Hepatocyte (in vitro differentiated cells): Measurements from ENCODE around the gene FLT3LG. TPM values are rescaled to one million over a fixed set of nuclear protein-coding genes. Genes with fewer than 3 reads are reported as not detected.
A peak's percentile ranks its signal among the peaks of the same experiment; 100 is the strongest.

Experiments
- DNase-seq: peaks from one replicate; pipeline ENCODE4 v3.0.0-alpha.2; 2016; ENCODE audit warnings: low spot score
- H2AFZ ChIP-seq: fragments of 200-600 bp; sonication (generic); 2 replicates; pipeline ENCODE4 v1.6.0; 2016; ENCODE audit warnings: antibody characterized with exemption, mild to moderate bottlenecking
- H3K27ac ChIP-seq: fragments of 200-600 bp; sonication (generic); 2 replicates; pipeline ENCODE4 v1.5.1; 2016; ENCODE audit warnings: mild to moderate bottlenecking
- H3K27me3 ChIP-seq: fragments of 200-600 bp; sonication (generic); 2 replicates; pipeline ENCODE4 v1.6.1; 2016
- H3K36me3 ChIP-seq: fragments of 200-600 bp; sonication (generic); replicated peaks from 2 replicates; pipeline ENCODE4 v1.5.1; 2016; ENCODE audit warnings: low read depth; ENCODE audit not compliant: insufficient read depth
- H3K4me1 ChIP-seq: fragments of 200-600 bp; sonication (generic); 2 replicates; pipeline ENCODE4 v1.5.1; 2016; ENCODE audit warnings: mild to moderate bottlenecking, moderate library complexity; ENCODE audit not compliant: insufficient read depth
- H3K4me2 ChIP-seq: fragments of 200-600 bp; sonication (generic); 2 replicates; pipeline ENCODE4 v1.6.0; 2016
- H3K4me3 ChIP-seq: fragments of 200-600 bp; sonication (generic); 2 replicates; pipeline ENCODE4 v1.5.1; 2016; ENCODE audit warnings: mild to moderate bottlenecking
- H3K79me2 ChIP-seq: fragments of 200-600 bp; sonication (generic); 2 replicates; pipeline ENCODE4 v1.6.0; 2017; ENCODE audit warnings: mild to moderate bottlenecking
- H3K9me2 ChIP-seq: fragments of 200-600 bp; sonication (generic); replicated peaks from 2 replicates; pipeline ENCODE4 v1.6.0; 2017; ENCODE audit warnings: mild to moderate bottlenecking; ENCODE audit not compliant: insufficient read depth
- H3K9me3 ChIP-seq: fragments of 200-600 bp; sonication (generic); 2 replicates; pipeline ENCODE4 v1.5.1; 2016; ENCODE audit warnings: low read depth, mild to moderate bottlenecking
- H4K20me1 ChIP-seq: fragments of 200-600 bp; sonication (generic); 2 replicates; pipeline ENCODE4 v1.6.0; 2016; ENCODE audit warnings: mild to moderate bottlenecking; ENCODE audit not compliant: insufficient read depth, poor library complexity, severe bottlenecking
- CTCF ChIP-seq: fragments of 200-600 bp; sonication (generic); IDR thresholded peaks from 2 replicates; pipeline ENCODE4 v1.5.1; 2016; ENCODE audit warnings: antibody characterized with exemption, mild to moderate bottlenecking; ENCODE audit not compliant: poor library complexity
- EZH2 ChIP-seq: fragments of 200-600 bp; sonication (generic); IDR thresholded peaks from 2 replicates; pipeline ENCODE4 v1.6.1; 2016; ENCODE audit warnings: antibody characterized with exemption, mild to moderate bottlenecking, borderline replicate concordance
- EZH2phosphoT487 ChIP-seq: fragments of 200-600 bp; sonication (generic); IDR thresholded peaks from one replicate; pipeline ENCODE4 v1.6.1; 2018; ENCODE audit warnings: antibody characterized with exemption, mild to moderate bottlenecking, low read depth, moderate library complexity; ENCODE audit not compliant: unreplicated experiment, severe bottlenecking
- WGBS: methylation state at CpG from one replicate; pipeline ENCODE4 v1.1.6; 2016; ENCODE audit warnings: low lambda C conversion rate; ENCODE audit errors: missing lambda C conversion rate; 5-methylcytosine and 5-hydroxymethylcytosine counted together
- microRNA counts: library from miRNA; unstranded; fragments of <30 nt; microRNA quantifications from one replicate; lab custom pipeline; 2017
- microRNA-seq: library from miRNA; unstranded; fragments of <30 nt; microRNA quantifications from one replicate; pipeline ENCODE4, GENCODE V29; 2017
- polyA plus RNA-seq: library from polyadenylated mRNA; unstranded; fragments of >200 nt; fragmentation: Nextera tagmentation; extraction: Ambion mirVana; gene quantifications from 2 replicates; pipeline ENCODE4 v1.2.1, GENCODE V29; 2016
- small RNA-seq: library from RNA; depleted of rRNA; stranded (forward); fragments of <200 nt; gene quantifications from one replicate; pipeline ENCODE3, GENCODE V24; 2014
- total RNA-seq: library from RNA; depleted of rRNA; stranded (reverse); fragments of >200 nt; gene quantifications from 2 replicates; pipeline ENCODE4 v1.2.3, GENCODE V29; 2014

The FLT3LG gene
- total and polyA plus RNA-seq, 2 experiments from 2014 or later: 1.3 to 2.8 TPM

- no peak overlapping the region for H3K27ac ChIP-seq
- H3K9me3 ChIP-seq: no peaks in the 10 kb centered on the region
- no peak overlapping the region for H2AFZ ChIP-seq
- H3K4me2 ChIP-seq: peak overlapping the region; percentile 89
- TF ChIP-seq EZH2: no peak
- TF ChIP-seq EZH2phosphoT487: no peak
- TF ChIP-seq CTCF: no peak
- no peak for DNase-seq
- H3K79me2 ChIP-seq: no peaks in the 10 kb centered on the region
- WGBS: 83% methylated on average over 6 of the region's 8 CpGs
- H3K9me2 ChIP-seq: no peaks in the 10 kb centered on the region
- no peaks in the 10 kb centered on the region for H3K36me3 ChIP-seq
- no peak overlapping the region for H3K4me3 ChIP-seq
- H3K27me3 ChIP-seq: no peaks in the 10 kb centered on the region
- no peaks in the 10 kb centered on the region for H4K20me1 ChIP-seq
- peaks cover 10% of the 10 kb centered on the region for H3K4me1 ChIP-seq
Observed at GRCh38 chr19:49534632-49535385, 60.8 kb downstream of the FLT3LG start.

MicroRNAs encoded within 50 kb of the gene (microRNA counts, 767-probe panel; counts per million panel counts)
- microRNA hsa-miR-150-5p (lab: Ali Mortazavi, UCI): not detected

Small RNA genes lying within 50 kb of the gene (microRNA-seq; reads per million reads assigned to microRNA genes)
- gene MIR150: 7.6 reads per million, percentile 19 among the genes with 10 or more reads in this experiment

Small RNA genes lying within 50 kb of the gene (small RNA-seq; reads per million reads assigned to genes)
- gene COX6CP7 (not detected), gene MIR150 (not detected), gene SNORD32A (not detected), gene SNORD33 (not detected), gene SNORD34 (not detected), gene SNORD35A (not detected), gene SNORD35B (not detected)

Other genes starting within 250 kb of the FLT3LG start
- gene SLC6A16, start 149.0 kb upstream of the FLT3LG start, total RNA-seq: 0.27 TPM in 1 of 2 replicates, not detected in the other
- 0.27 and 1.1 TPM in 2 replicates for gene SLC6A16, start 149.0 kb upstream of the FLT3LG start, polyA plus RNA-seq
- 0.27 and 1.9 TPM in 2 replicates for gene CD37, start 138.8 kb upstream of the FLT3LG start, total RNA-seq
- 6.6 and 12.4 TPM in 2 replicates for gene CD37, start 138.8 kb upstream of the FLT3LG start, polyA plus RNA-seq
- 35.4 and 42.2 TPM in 2 replicates for gene TEAD2, start 111.8 kb upstream of the FLT3LG start, total RNA-seq
- gene TEAD2, start 111.8 kb upstream of the FLT3LG start, polyA plus RNA-seq: 36.1 and 41.4 TPM in 2 replicates
- 2.2 and 2.9 TPM in 2 replicates for gene DKKL1, start 110.3 kb upstream of the FLT3LG start, total RNA-seq
- gene DKKL1, start 110.3 kb upstream of the FLT3LG start, polyA plus RNA-seq: 4.0 and 6.0 TPM in 2 replicates
- gene KASH5, start 86.0 kb upstream of the FLT3LG start, total RNA-seq: not detected in 2 replicates
- gene KASH5, start 86.0 kb upstream of the FLT3LG start, polyA plus RNA-seq: not detected in 2 replicates
- gene PTH2, start 50.8 kb upstream of the FLT3LG start, total RNA-seq: not detected in 2 replicates
- not detected in 2 replicates for gene PTH2, start 50.8 kb upstream of the FLT3LG start, polyA plus RNA-seq
- not detected in 2 replicates for gene GFY, start 48.8 kb upstream of the FLT3LG start, total RNA-seq
- gene GFY, start 48.8 kb upstream of the FLT3LG start, polyA plus RNA-seq: not detected in 2 replicates
- 0.13 TPM in 1 of 2 replicates, not detected in the other for gene SLC17A7, start 32.7 kb upstream of the FLT3LG start, total RNA-seq
- 0.51 TPM in 1 of 2 replicates, not detected in the other for gene SLC17A7, start 32.7 kb upstream of the FLT3LG start, polyA plus RNA-seq
- gene PIH1D1, start 22.4 kb upstream of the FLT3LG start, total RNA-seq: 72.1 and 73.2 TPM in 2 replicates
- gene PIH1D1, start 22.4 kb upstream of the FLT3LG start, polyA plus RNA-seq: 79.8 and 98.9 TPM in 2 replicates
- 29.9 and 32.4 TPM in 2 replicates for gene ALDH16A1, start 21.0 kb upstream of the FLT3LG start, total RNA-seq
- 36.5 and 38.7 TPM in 2 replicates for gene ALDH16A1, start 21.0 kb upstream of the FLT3LG start, polyA plus RNA-seq
- gene RPL13A, start 13.4 kb downstream of the FLT3LG start, total RNA-seq: 1,997 and 2,349 TPM in 2 replicates
- gene RPL13A, start 13.4 kb downstream of the FLT3LG start, polyA plus RNA-seq: 904 and 953 TPM in 2 replicates
- gene RPS11, start 22.2 kb downstream of the FLT3LG start, total RNA-seq: 3,532 and 3,955 TPM in 2 replicates
- gene RPS11, start 22.2 kb downstream of the FLT3LG start, polyA plus RNA-seq: 672 and 689 TPM in 2 replicates
- 313 and 321 TPM in 2 replicates for gene FCGRT, start 38.4 kb downstream of the FLT3LG start, total RNA-seq
- gene FCGRT, start 38.4 kb downstream of the FLT3LG start, polyA plus RNA-seq: 509 and 519 TPM in 2 replicates
- gene RCN3, start 53.8 kb downstream of the FLT3LG start, total RNA-seq: 20.5 and 25.8 TPM in 2 replicates
- 81.4 and 85.4 TPM in 2 replicates for gene RCN3, start 53.8 kb downstream of the FLT3LG start, polyA plus RNA-seq
- 43.4 and 52.8 TPM in 2 replicates for gene NOSIP, start 106.3 kb downstream of the FLT3LG start, total RNA-seq
- gene NOSIP, start 106.3 kb downstream of the FLT3LG start, polyA plus RNA-seq: 92.4 and 93.9 TPM in 2 replicates
- 6.0 and 10.2 TPM in 2 replicates for gene PRRG2, start 107.1 kb downstream of the FLT3LG start, total RNA-seq
- 4.0 and 4.3 TPM in 2 replicates for gene PRRG2, start 107.1 kb downstream of the FLT3LG start, polyA plus RNA-seq
- gene PRR12, start 117.0 kb downstream of the FLT3LG start, total RNA-seq: 2.1 and 3.7 TPM in 2 replicates
- 2.7 and 3.0 TPM in 2 replicates for gene PRR12, start 117.0 kb downstream of the FLT3LG start, polyA plus RNA-seq
- 19.2 and 32.6 TPM in 2 replicates for gene RRAS, start 165.9 kb downstream of the FLT3LG start, total RNA-seq
- gene RRAS, start 165.9 kb downstream of the FLT3LG start, polyA plus RNA-seq: 107 and 125 TPM in 2 replicates
- 9.8 and 18.6 TPM in 2 replicates for gene SCAF1, start 168.0 kb downstream of the FLT3LG start, total RNA-seq
- 12.4 and 12.6 TPM in 2 replicates for gene SCAF1, start 168.0 kb downstream of the FLT3LG start, polyA plus RNA-seq
- 39.2 and 55.6 TPM in 2 replicates for gene IRF3, start 191.6 kb downstream of the FLT3LG start, total RNA-seq
- gene IRF3, start 191.6 kb downstream of the FLT3LG start, polyA plus RNA-seq: 38.8 and 41.8 TPM in 2 replicates
- 4.9 and 13.8 TPM in 2 replicates for gene BCL2L12, start 191.7 kb downstream of the FLT3LG start, total RNA-seq
- gene BCL2L12, start 191.7 kb downstream of the FLT3LG start, polyA plus RNA-seq: 28.3 and 32.5 TPM in 2 replicates
- gene PRMT1, start 203.1 kb downstream of the FLT3LG start, total RNA-seq: 189 and 195 TPM in 2 replicates
- gene PRMT1, start 203.1 kb downstream of the FLT3LG start, polyA plus RNA-seq: 175 and 180 TPM in 2 replicates
- 0.12 and 0.50 TPM in 2 replicates for gene ADM5, start 215.4 kb downstream of the FLT3LG start, total RNA-seq
- gene ADM5, start 215.4 kb downstream of the FLT3LG start, polyA plus RNA-seq: not detected in 2 replicates
- gene CPT1C, start 216.9 kb downstream of the FLT3LG start, total RNA-seq: 6.2 and 6.7 TPM in 2 replicates
- gene CPT1C, start 216.9 kb downstream of the FLT3LG start, polyA plus RNA-seq: 6.8 and 10.0 TPM in 2 replicates